HAP-1 (cell line): ENCODE measurements around the gene ZNF608.

ENCODE experiments used
- DNase-seq, 2 experiments: peaks; one replicate each; pipeline ENCODE4 v3.0.0-alpha.2; 2016 to 2020; ENCODE audit warnings: low spot score in 2 of 2
- H3K27me3 ChIP-seq: fragments of 250-450 bp; sonication (Bioruptor Pico); 2 replicates; pipeline ENCODE4 v1.5.1; 2020; ENCODE audit warnings: low read depth, mild to moderate bottlenecking, moderate library complexity
- H3K36me3 ChIP-seq: fragments of 250-450 bp; sonication (Bioruptor Pico); replicated peaks from 2 replicates; pipeline ENCODE4 v1.5.1; 2020; ENCODE audit warnings: mild to moderate bottlenecking
- H3K4me1 ChIP-seq: fragments of 250-450 bp; sonication (Bioruptor Pico); 2 replicates; pipeline ENCODE4 v1.5.1; 2020; ENCODE audit warnings: mild to moderate bottlenecking
- H3K4me3 ChIP-seq: fragments of 250-450 bp; sonication (Bioruptor Pico); 2 replicates; pipeline ENCODE4 v1.5.1; 2020; ENCODE audit warnings: mild to moderate bottlenecking, moderate library complexity
- H3K9me3 ChIP-seq: fragments of 250-450 bp; sonication (Bioruptor Pico); 2 replicates; pipeline ENCODE4 v1.5.1; 2020; ENCODE audit warnings: mild to moderate bottlenecking, moderate library complexity
- in situ Hi-C: fragments of 300-500 bp; cut with MboI; formaldehyde crosslinking; loops from 3 replicates; pipeline ENCODE4 v1.14.3; 2020; ENCODE audit warnings: low sequenced_read_pairs, inconsistent platforms, mixed read lengths

ZNF608 gene

GRCh38 chr5:124745007-124745927, 1.2 kb downstream of the ZNF608 start:
- Histone ChIP-seq H3K36me3 (no peaks in the 10 kb centered on the region), H3K9me3 (no peaks in the 10 kb centered on the region), H3K27me3 (no peaks in the 10 kb centered on the region), H3K4me1 (peaks cover 44% of the 10 kb centered on the region), H3K4me3 (peak overlapping the region; percentile 37)
- no peak for DNase-seq
- in situ Hi-C loops = no loop called here

DNA sequence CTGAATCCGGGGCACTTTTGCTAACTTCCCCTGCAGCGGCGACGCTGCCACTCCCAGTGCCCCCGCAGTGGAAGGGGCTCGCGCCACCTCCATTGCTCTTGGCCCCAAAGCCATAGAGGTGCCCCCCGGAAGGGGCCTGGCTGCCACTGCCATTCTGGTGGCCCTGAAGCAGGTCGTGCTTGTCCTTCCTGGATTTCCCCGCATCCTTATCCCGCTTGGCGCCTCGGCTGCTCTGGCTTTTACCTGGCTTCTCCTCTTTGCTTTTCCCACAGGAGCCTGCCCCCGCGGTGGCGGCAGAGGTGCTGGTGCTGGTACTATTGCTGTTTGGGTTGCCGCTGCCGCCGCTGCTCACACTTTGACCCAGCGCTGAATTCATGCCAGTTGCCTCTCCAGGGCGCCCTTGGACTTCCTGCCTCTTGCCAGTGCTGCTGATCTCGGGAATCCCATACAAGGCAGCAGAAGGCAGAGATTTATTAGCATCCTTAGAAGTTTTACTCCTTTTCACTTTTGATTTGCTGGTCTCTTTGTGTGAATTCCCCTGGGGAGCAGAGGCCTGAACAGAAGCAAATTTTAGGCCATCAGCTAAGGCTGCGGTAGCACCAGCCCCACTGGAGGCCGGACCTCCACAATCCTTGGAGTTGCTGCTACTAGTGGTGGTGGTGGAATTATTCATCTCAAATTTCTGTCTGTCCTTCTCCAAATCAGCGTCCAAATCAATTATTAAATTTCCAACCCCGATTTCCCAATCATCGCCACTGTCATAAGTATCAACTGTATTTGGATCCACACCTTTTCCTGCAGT, 2.1 kb downstream of the ZNF608 start:
- Histone ChIP-seq H3K9me3 (no peaks in the 10 kb centered on the region), H3K27me3 (no peaks in the 10 kb centered on the region), H3K4me1 (peaks cover 53% of the 10 kb centered on the region), H3K36me3 (no peaks in the 10 kb centered on the region), H3K4me3 (peak overlapping the region; percentile 37; the same call in 1 of the 2 replicates)
- peak; percentile 58 to 67 for DNase-seq
- in situ Hi-C loops = no loop called here

DNA sequence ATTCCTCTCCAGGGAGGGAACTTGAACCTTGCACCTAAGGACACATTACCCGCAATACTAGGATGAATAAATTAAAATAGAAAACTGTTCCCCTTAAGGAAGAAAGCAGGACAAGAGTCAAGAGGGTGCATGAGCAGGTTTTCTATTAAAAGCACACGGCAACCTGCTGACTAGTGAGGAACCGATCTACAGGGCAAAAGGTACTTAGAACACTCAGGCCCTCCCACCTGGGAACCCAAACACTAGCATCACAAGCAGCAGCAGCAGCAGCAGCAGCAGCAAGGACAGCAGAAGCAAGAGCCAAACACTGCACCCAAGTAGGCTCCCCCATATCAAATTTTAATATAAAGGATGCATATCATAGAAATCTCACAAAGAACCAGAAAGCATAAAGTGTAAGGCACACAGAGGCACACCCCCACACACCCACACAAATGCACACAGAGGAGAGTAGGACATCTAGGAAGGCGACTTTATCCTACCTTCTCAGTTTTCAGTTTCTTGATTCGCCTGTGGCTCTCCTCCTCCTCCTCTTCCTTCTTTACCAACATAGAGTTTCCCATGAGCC, 2.8 kb downstream of the ZNF608 start:
- in situ Hi-C loops = no loop called here
- peak overlapping the region; percentile 37 for H3K4me3 ChIP-seq
- no peaks in the 10 kb centered on the region for H3K36me3 ChIP-seq
- H3K27me3 ChIP-seq = no peaks in the 10 kb centered on the region
- DNase-seq = no peak
- no peaks in the 10 kb centered on the region for H3K9me3 ChIP-seq
- H3K4me1 ChIP-seq = peaks cover 57% of the 10 kb centered on the region

DNA sequence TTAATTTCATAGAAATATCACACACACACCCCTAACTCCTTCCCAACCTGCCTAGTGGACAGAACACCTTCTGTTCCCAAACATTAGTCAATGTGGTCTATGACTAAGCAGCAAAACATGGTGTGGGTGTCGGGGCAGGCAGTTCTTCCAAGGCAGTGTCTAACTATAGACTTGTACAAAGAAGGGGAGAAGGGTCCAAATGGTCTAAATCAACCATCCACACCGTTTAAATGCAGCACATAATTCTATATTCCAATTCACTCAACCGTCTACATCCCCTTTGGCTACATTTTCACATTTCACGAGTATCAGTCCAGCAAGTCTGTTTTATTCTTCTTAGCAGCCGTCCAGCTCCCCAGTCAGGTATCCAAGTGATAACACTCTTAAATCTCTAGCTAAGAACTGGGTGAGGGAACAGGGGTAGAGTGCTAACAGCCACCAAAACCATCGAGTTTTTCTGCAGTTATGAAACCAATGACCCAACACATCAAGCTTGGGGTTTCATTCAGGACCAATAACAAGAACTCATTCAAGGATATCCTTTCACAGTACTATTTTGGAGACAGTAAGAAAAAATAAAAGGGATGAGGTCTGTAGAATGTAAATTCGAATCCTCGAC, 3.3 kb downstream of the ZNF608 start:
- peak overlapping the region; percentile 37 for H3K4me3 ChIP-seq

GRCh38 chr5:124742521-124742920, 3.9 kb downstream of the ZNF608 start:
- H3K27me3 ChIP-seq = no peaks in the 10 kb centered on the region
- DNase-seq = no peak
- no peaks in the 10 kb centered on the region for H3K9me3 ChIP-seq
- in situ Hi-C loops = no loop called here
- peaks cover 68% of the 10 kb centered on the region for H3K4me1 ChIP-seq
- peak overlapping the region; percentile 37 for H3K4me3 ChIP-seq
- H3K36me3 ChIP-seq = no peaks in the 10 kb centered on the region

More for the DNA sequence above, 3.3 kb downstream of the ZNF608 start:
- in situ Hi-C loops = no loop called here
- Histone ChIP-seq H3K27me3 (no peaks in the 10 kb centered on the region), H3K36me3 (no peaks in the 10 kb centered on the region), H3K4me1 (peaks cover 63% of the 10 kb centered on the region), H3K9me3 (no peaks in the 10 kb centered on the region)
- peak in 1 of 2 experiments; percentile 44 for DNase-seq

DNA sequence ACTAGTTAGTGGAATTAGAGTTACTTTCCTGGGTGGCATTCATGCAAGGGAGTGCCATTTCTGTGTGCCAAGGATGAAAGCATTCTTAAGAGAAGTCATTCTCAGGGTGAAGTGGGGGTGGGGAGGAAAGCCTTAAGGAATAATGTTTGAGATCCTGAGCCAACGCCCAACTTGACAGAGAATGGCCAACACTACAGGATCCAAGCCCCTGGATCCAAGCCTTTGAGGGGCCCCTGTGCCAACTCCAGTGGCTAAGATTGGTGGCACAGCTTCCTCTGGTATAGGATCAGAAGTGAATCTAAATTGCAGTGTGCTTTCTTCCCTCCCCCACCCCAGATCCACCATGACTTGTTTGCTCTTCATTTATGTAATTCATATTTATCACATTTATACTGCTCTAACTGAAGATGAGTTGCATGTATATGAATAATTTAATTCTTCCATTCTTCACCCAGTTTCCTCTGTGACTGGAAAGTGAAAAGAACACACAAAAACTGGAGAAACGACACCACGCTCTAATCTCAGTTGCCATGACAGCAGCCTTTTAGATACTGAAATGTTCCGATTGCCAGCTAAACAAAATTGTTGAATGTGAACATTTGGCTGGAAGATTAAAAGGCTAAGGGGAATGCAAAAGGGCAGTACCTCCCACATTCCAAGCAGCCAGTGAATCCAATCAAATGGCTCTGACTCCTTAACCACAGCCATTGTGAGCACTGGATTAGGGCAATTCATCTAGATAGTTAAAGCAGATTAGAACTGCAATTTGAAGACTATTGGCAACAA, 4.5 kb downstream of the ZNF608 start:
- peaks cover 74% of the 10 kb centered on the region for H3K4me1 ChIP-seq
- in situ Hi-C loops = no loop called here
- peak; percentile 82 to 100 for DNase-seq
- peak overlapping the region; percentile 0; the same call in 1 of the 2 replicates for H3K4me3 ChIP-seq
- no peaks in the 10 kb centered on the region for H3K36me3 ChIP-seq
- H3K27me3 ChIP-seq = no peaks in the 10 kb centered on the region
- H3K9me3 ChIP-seq = no peaks in the 10 kb centered on the region

- Histone ChIP-seq H3K36me3 (no peaks in the 10 kb centered on the region), H3K4me3 (no peak overlapping the region), H3K27me3 (no peaks in the 10 kb centered on the region), H3K4me1 (peaks cover 82% of the 10 kb centered on the region), H3K9me3 (no peaks in the 10 kb centered on the region)
- in situ Hi-C loops = no loop called here
- peak; percentile 46 to 94 for DNase-seq
These were observed 5.4 kb downstream of the ZNF608 start for GRCh38 chr5:124740991-124741583.

GRCh38 chr5:124740071-124740470, 6.4 kb downstream of the ZNF608 start:
- peak; percentile 36 to 49 for DNase-seq
- Histone ChIP-seq H3K36me3 (no peaks in the 10 kb centered on the region), H3K9me3 (no peaks in the 10 kb centered on the region), H3K4me1 (peaks cover 86% of the 10 kb centered on the region), H3K4me3 (no peak overlapping the region), H3K27me3 (no peaks in the 10 kb centered on the region)
- in situ Hi-C loops = no loop called here

DNA sequence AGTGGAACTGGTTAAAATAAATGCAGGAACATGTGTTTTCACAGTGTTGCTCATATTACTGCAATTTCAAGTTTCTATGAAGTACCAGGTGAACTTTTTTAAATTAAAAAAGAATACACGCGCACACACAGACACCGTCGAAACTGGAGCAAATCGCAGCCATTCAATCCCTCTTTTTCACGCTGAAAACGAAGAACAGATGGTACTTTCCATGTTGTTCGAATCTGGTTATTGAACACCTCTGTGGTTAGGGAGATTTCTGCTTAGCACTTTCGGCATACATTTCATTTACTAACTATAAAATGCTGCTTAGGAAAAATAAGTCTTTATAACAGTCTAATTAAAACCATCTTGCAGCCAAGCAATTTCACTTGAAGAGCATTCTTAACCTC, 6.8 kb downstream of the ZNF608 start:
- Histone ChIP-seq H3K9me3 (no peaks in the 10 kb centered on the region), H3K27me3 (no peaks in the 10 kb centered on the region), H3K4me3 (no peak overlapping the region), H3K36me3 (no peaks in the 10 kb centered on the region), H3K4me1 (peaks cover 88% of the 10 kb centered on the region)
- DNase-seq = no peak
- in situ Hi-C loops = no loop called here

DNA sequence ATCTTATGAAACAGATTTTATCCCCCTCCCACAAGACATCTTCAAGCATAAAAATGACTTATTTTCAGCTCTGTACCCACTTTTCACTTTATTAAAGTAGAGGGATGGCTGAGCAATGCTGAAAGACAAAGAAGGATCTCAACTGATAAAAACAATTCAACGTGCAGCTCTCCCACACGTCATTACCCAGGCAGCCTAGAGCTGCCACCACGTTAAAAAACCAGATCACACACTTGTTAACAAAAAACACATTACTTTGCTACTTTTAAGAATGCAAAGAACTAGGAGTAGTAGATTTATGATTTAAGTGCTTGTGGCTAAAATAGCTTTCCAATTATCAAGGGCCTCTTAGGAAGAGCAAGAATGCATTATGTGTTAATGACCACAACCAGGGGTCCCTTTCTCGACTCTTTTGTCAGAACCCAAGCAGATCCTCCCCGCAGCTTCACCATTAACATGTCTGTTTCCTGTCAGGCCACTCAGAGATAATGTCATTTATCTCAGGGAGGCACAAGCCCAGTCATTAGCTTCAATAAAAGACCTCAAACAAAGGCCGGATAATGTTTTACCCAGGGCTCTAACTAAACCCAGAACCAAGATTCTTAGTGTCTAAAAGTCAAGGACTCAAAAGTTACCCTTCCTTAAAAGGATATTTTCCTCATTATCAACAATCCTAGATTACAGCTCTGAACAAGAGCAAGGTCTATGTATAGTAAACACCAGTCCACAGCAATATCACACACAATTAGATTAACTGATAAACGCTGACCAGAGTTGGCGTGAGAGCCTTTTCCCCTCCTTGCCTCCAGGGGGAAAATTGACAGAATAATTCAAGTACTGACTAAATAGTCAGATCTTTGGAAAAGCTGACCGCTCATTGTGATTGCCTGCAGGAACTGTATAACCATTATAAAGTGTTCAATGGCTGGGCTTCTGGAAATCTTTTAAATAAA, 7.5 kb downstream of the ZNF608 start:
- no peaks in the 10 kb centered on the region for H3K36me3 ChIP-seq
- H3K27me3 ChIP-seq = no peaks in the 10 kb centered on the region
- in situ Hi-C loops = no loop called here
- no peaks in the 10 kb centered on the region for H3K9me3 ChIP-seq
- DNase-seq = peak; percentile 71 to 92
- H3K4me3 ChIP-seq = no peak overlapping the region
- peaks cover 88% of the 10 kb centered on the region for H3K4me1 ChIP-seq

DNA sequence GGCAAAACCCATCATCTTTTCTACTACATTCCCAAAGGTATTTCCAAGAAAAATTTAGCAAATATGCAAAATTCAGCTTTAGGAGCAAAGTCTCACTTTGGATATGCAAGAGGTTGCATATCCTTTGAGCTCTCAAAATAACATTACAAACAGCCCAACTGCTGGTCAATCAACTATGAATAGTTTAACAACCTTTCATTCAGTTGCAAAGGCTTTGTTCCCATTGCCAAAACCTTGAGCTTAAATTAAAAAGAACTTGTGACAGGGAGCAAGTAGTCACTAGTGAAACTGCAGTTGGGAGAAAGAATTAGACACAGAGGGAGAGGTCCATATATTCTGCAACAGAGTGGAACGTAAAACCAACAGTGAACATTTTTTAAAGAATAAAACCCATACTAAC, 8.8 kb downstream of the ZNF608 start:
- DNase-seq = peak in 1 of 2 experiments; percentile 98
- peaks cover 84% of the 10 kb centered on the region for H3K4me1 ChIP-seq
- no peaks in the 10 kb centered on the region for H3K36me3 ChIP-seq
- H3K9me3 ChIP-seq = no peaks in the 10 kb centered on the region
- H3K4me3 ChIP-seq = no peak overlapping the region
- in situ Hi-C loops = no loop called here
- no peaks in the 10 kb centered on the region for H3K27me3 ChIP-seq

DNA sequence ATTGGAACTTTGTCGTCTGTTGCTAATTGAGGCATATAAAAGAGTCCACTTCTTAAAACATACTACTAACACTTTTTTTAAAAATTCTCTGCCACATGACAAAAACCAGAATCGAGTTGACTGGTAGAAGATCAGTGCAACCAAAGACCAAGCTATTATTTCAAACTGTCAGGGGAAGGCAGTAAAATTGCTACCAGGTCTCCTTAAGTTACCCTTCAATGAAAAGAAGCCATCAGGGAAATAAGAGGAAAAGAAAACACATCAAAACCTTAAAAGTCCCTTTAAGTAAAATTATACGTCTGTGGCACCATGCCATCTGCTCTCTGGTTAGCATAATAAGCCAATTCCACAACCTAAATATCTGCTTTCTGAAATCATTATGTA, 9.6 kb downstream of the ZNF608 start:
- Histone ChIP-seq H3K9me3 (no peaks in the 10 kb centered on the region), H3K4me1 (peaks cover 88% of the 10 kb centered on the region), H3K27me3 (no peaks in the 10 kb centered on the region), H3K36me3 (no peaks in the 10 kb centered on the region), H3K4me3 (no peak overlapping the region)
- in situ Hi-C loops = no loop called here
- DNase-seq = no peak
